Left lung (tissue), 10 donors: ENCODE measurements around the gene FAM89A. TPM values are rescaled to one million over a fixed set of nuclear protein-coding genes. Genes with fewer than 3 reads are reported as not detected.

Experiments
- ATAC-seq: fragments of 200-7000 bp; cut with Tn5 transposase; one replicate; pipeline ENCODE4 v1.9.1; 2020; ENCODE audit warnings: moderate library complexity
- DNase-seq, 4 donors: peaks; one replicate each; pipeline ENCODE4 v3.0.0-alpha.2; 2013 to 2020
- H3K27ac ChIP-seq, 2 donors: fragments of 200-600 bp; sonication (generic) in 1 of 2; one replicate each; pipeline versions ENCODE4 v1.5.0 to v1.8.0; 2020 to 2021
- H3K27me3 ChIP-seq, 2 donors: fragments of 200-600 bp; sonication (generic) in 1 of 2; one replicate each; pipeline versions ENCODE4 v1.5.0 to v1.8.0; 2020 to 2021
- H3K36me3 ChIP-seq, 2 donors: fragments of 200-600 bp; sonication (generic) in 1 of 2; one replicate each; pipeline versions ENCODE4 v1.5.0 to v1.8.0; 2020 to 2021
- H3K4me1 ChIP-seq, 2 donors: fragments of 200-600 bp; one replicate each; pipeline ENCODE4 v1.8.0; 2021
- H3K4me3 ChIP-seq, 2 donors: fragments of 200-600 bp; sonication (generic) in 1 of 2; one replicate each; pipeline versions ENCODE4 v1.5.0 to v1.8.0; 2020 to 2021; ENCODE audit warnings: mild to moderate bottlenecking in 1 of 2
- H3K9me3 ChIP-seq, 2 donors: fragments of 200-600 bp; sonication (generic) in 1 of 2; one replicate each; pipeline versions ENCODE4 v1.5.0 to v1.8.0; 2020 to 2021
- CTCF ChIP-seq, 2 donors: fragments of 200-600 bp; sonication (generic) in 1 of 2; IDR thresholded peaks; one replicate each; pipeline versions ENCODE4 v1.5.0 to v1.8.0; 2021; ENCODE audit warnings: antibody characterized with exemption in 2 of 2
- intact Hi-C, 2 donors: fragments of 100-400 bp; cut with DNase I; formaldehyde crosslinking; loops; one replicate each; pipeline versions ENCODE4 v1.11.2 to v1.14.2; 2022
- polyA plus RNA-seq, 6 donors: library from polyadenylated mRNA; unstranded; fragments of 120-200 nt; gene quantifications; one replicate each; pipeline ENCODE4 v1.2.1, GENCODE V29; 2013; ENCODE audit not compliant: insufficient read length in 6 of 6
- total RNA-seq, 2 donors: library from RNA; stranded (reverse); fragmentation: NEBNext Ultra II Directional; extraction: Animal tissue kit (Norgen Biotek cat#: 25700); gene quantifications; one replicate each; pipeline ENCODE4 v1.2.1, GENCODE V29; 2021
- donor health status: DM: no; HTN: yes; CAD: no.
- donor health status: DM: no; HTN: no; CAD: no.

The FAM89A gene
- total and polyA plus RNA-seq, 8 donors: 12.3 to 26.6 (median 18.5) TPM

DNA sequence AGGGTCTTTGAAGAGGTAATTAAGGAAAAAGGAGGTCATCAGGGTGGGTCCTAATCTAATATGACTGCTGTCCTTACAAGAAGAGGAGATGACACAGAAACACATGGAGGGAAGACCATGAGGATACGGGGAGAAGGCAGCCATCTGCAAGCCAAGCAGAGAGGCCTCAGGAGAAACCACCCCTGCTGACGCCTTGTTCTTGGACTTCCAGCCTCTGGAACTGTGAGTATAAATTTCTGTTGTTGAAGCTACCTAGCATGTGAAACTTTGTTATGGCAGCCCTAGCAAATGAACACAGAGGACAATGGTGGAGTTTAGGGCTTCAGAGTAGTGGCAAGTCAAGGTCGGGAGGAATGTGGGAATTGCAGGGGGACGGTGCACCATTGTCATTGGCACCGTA lies 36.7 kb upstream of the FAM89A start:
- ATAC-seq (no peak), DNase-seq (no peak)
- Histone ChIP-seq H3K27me3 (no peaks in the 10 kb centered on the region), H3K4me1 (no peaks in the 10 kb centered on the region), H3K36me3 (no peaks in the 10 kb centered on the region), H3K9me3 (no peaks in the 10 kb centered on the region), H3K4me3 (no peak overlapping the region), H3K27ac (no peak overlapping the region)
- intact Hi-C loops: no loop called here
- no peak for TF ChIP-seq CTCF (IDR thresholded peaks at IDR 0.05)

DNA sequence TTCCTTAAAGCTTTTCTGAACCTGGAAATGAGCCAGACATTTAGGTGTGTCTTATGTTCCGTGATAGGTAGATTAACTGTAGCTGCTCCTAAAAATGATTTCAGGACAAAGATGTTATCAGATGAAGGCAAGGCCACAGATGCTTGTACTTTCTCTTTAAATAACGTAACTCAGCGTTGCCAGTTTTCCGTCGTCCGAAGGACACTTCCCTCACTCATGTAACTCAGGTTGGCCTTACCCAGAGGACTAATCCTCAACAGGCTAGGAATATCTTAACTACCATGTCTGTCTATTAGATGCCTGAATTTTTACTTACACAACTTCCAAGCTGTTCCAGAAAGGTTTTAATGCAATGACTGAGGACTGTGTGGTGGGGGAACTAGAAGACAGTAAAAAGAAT lies 35.4 kb upstream of the FAM89A start:
- TF ChIP-seq CTCF (IDR thresholded peaks at IDR 0.05): no peak
- Histone ChIP-seq H3K4me1 (no peaks in the 10 kb centered on the region), H3K9me3 (no peaks in the 10 kb centered on the region), H3K36me3 (no peaks in the 10 kb centered on the region), H3K4me3 (no peak overlapping the region), H3K27me3 (no peaks in the 10 kb centered on the region), H3K27ac (no peak overlapping the region)
- no peak for ATAC-seq
- DNase-seq: no peak
- intact Hi-C loops: no loop called here

DNA sequence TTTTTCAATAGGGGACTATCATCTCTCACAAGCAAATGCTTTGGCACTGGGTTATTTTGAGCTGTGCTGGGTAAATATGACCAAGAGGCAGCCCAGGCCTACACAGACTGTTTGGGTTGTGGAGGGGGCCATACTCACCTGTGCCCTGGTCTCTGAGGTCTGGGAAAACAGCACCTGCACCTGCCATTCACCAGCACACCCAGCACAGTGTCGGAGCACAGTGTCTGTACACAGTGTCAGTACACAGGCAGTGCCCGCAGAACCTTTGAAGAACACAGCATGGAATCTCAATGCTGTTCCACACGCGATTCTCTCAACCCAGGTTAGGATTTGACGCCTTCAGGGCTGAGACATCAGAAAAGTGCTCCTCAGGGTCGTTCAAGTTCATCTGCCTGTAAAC lies 35.0 kb upstream of the FAM89A start:
- ATAC-seq (no peak), DNase-seq (no peak)
- H3K27me3 ChIP-seq: no peaks in the 10 kb centered on the region
- no peaks in the 10 kb centered on the region for H3K9me3 ChIP-seq
- no peak for TF ChIP-seq CTCF (IDR thresholded peaks at IDR 0.05)
- no peaks in the 10 kb centered on the region for H3K4me1 ChIP-seq
- H3K27ac ChIP-seq: no peak overlapping the region
- H3K36me3 ChIP-seq: no peaks in the 10 kb centered on the region
- intact Hi-C loops: no loop called here
- H3K4me3 ChIP-seq: no peak overlapping the region

- intact Hi-C loops: no loop called here
- DNase-seq (no peak), ATAC-seq (no peak)
- no peaks in the 10 kb centered on the region for H3K27me3 ChIP-seq
- no peaks in the 10 kb centered on the region for H3K4me1 ChIP-seq
- H3K36me3 ChIP-seq: no peaks in the 10 kb centered on the region
- no peak overlapping the region for H3K4me3 ChIP-seq
- no peak overlapping the region for H3K27ac ChIP-seq
- TF ChIP-seq CTCF (IDR thresholded peaks at IDR 0.05): no peak
- H3K9me3 ChIP-seq: no peaks in the 10 kb centered on the region
These were observed 34.0 kb upstream of the FAM89A start for GRCh38 chr1:231074046-231074445.

DNA sequence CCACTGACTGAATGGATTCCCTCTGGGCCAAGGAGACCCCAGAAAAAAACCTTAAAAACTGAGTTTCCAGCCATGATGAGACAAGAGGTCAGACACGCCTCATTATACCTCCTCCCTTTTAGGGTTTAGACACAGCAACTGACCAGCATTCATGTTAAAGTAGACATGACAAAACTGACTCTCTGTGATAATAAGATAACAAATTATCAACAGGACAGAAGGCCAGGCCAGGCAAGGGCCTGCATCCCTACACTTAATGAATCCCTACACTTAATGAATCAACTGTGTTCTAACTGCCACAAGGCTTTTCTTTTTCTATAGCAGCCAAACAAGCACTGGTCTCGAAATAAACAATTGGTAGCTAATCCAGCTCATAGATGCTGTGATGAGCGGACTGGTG lies 33.3 kb upstream of the FAM89A start:
- Histone ChIP-seq H3K36me3 (no peaks in the 10 kb centered on the region), H3K4me3 (no peak overlapping the region), H3K27me3 (no peaks in the 10 kb centered on the region), H3K9me3 (no peaks in the 10 kb centered on the region), H3K27ac (no peak overlapping the region), H3K4me1 (no peaks in the 10 kb centered on the region)
- intact Hi-C loops: no loop called here
- no peak for TF ChIP-seq CTCF (IDR thresholded peaks at IDR 0.05)
- DNase-seq: peak in 2 of 4 donors; percentile 58 to 61
- ATAC-seq: no peak
